ENCODE measurements around the gene TAF4.

Gene TAF4

GRCh38 chr20:61954276-61955021 is 111.2 kb downstream of the TAF4 start:
- DNase-seq: no peak
- Histone ChIP-seq H3K79me2 (ENCODE audit: low read length) (no peaks in the 10 kb centered on the region), H3K4me1 (ENCODE audit: low read length) (no peaks in the 10 kb centered on the region), H3K4me2 (ENCODE audit: low read depth, low read length) (no peak overlapping the region), H3K27me3 (replicated peaks; ENCODE audit: insufficient read depth, low read length) (peaks cover 71% of the 10 kb centered on the region), H3F3A (ENCODE audit: insufficient read depth, low read length) (no peaks in the 10 kb centered on the region), H3K9ac (ENCODE audit: low read length) (no peak overlapping the region), H4K20me1 (ENCODE audit: insufficient read depth, low read length) (no peaks in the 10 kb centered on the region), H3K27ac (ENCODE audit: low read length) (no peak overlapping the region), H3K9me2 (replicated peaks; ENCODE audit: insufficient read depth, low read length) (no peaks in the 10 kb centered on the region), H3K9me3 (replicated peaks; ENCODE audit: insufficient read depth, low read length) (no peaks in the 10 kb centered on the region), H2AFZ (ENCODE audit: low read length) (no peak overlapping the region), H3K4me3 (ENCODE audit: low read length) (no peak overlapping the region), H3K36me3 (replicated peaks; ENCODE audit: insufficient read depth, low read length) (no peaks in the 10 kb centered on the region)
- TF ChIP-seq CTCF (IDR thresholded peaks at IDR 0.05; ENCODE audit: low read length) (no peak), EZH2phosphoT487 (IDR thresholded peaks at IDR 0.05; ENCODE audit: low read length) (no peak)

DNA sequence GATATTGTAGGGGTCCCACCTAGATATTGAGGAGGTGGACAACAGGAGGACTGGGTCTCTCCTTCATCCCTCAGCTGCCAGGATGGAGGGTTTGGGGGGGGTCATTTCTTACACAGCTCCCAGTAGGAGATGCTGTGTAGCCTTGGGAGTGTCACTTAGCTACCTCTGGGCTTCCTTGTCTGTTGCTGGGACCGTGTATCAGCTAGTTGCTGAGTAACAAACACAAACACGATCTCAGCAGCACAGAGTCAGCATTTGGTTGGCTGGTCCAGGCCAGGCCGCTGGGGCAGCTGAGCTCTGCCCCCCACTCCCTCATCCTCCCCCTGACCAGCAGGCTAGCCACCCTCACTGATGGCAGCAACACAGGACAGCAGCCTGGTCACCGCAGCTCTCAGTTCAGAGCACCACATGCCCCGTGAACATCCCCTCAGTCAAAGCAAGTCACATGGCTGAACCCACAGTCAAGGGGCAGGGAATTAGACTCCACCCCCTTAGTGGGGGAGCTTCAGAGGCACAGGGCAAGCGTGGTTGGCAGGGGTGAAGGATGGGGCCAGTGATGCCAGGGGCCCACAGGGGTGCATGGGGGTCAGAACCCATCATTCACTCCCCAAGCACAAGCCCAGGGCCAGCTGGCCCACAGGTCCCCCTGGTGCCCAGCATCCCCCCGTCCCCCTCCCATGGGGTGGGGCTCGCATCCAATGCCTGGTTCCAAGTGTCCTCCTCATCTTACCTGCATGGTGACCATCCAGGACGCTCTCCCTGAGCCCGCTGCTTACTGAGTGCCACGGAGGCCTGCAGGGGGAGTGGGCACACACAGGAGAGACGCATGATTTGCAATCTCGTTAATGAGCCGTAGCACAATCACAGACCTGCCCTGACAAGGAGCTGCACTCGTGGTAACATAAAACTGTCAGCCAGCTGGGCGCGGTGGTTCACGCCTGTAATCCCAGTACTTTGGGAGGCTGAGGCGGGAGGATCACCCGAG is 112.4 kb downstream of the TAF4 start:
- no peak for DNase-seq
- no peaks in the 10 kb centered on the region for H4K20me1 ChIP-seq (ENCODE audit: insufficient read depth, low read length)
- H3K27ac ChIP-seq (ENCODE audit: low read length): no peak overlapping the region
- no peaks in the 10 kb centered on the region for H3F3A ChIP-seq (ENCODE audit: insufficient read depth, low read length)
- H3K4me1 ChIP-seq (ENCODE audit: low read length): no peaks in the 10 kb centered on the region
- no peak overlapping the region for H2AFZ ChIP-seq (ENCODE audit: low read length)
- TF ChIP-seq EZH2phosphoT487 (IDR thresholded peaks at IDR 0.05; ENCODE audit: low read length): no peak
- no peak for TF ChIP-seq EZH2 (optimal IDR thresholded peaks at IDR 0.05; ENCODE audit: low read depth, low read length)
- no peak for TF ChIP-seq CTCF (IDR thresholded peaks at IDR 0.05; ENCODE audit: low read length)
- H3K9ac ChIP-seq (ENCODE audit: low read length): no peak overlapping the region
- no peaks in the 10 kb centered on the region for H3K9me2 ChIP-seq (replicated peaks; ENCODE audit: insufficient read depth, low read length)
- no peak overlapping the region for H3K4me3 ChIP-seq (ENCODE audit: low read length)
- peaks cover 59% of the 10 kb centered on the region for H3K27me3 ChIP-seq (replicated peaks; ENCODE audit: insufficient read depth, low read length)
- H3K36me3 ChIP-seq (replicated peaks; ENCODE audit: insufficient read depth, low read length): no peaks in the 10 kb centered on the region
- H3K79me2 ChIP-seq (ENCODE audit: low read length): no peaks in the 10 kb centered on the region
- H3K4me2 ChIP-seq (ENCODE audit: low read depth, low read length): no peak overlapping the region
- H3K9me3 ChIP-seq (replicated peaks; ENCODE audit: insufficient read depth, low read length): no peaks in the 10 kb centered on the region

GRCh38 chr20:61951695-61952533 is 113.8 kb downstream of the TAF4 start:
- no peak overlapping the region for H3K9ac ChIP-seq (ENCODE audit: low read length)
- H2AFZ ChIP-seq (ENCODE audit: low read length): no peak overlapping the region
- H3K9me3 ChIP-seq (replicated peaks; ENCODE audit: insufficient read depth, low read length): no peaks in the 10 kb centered on the region
- H3F3A ChIP-seq (ENCODE audit: insufficient read depth, low read length): no peaks in the 10 kb centered on the region
- H3K4me2 ChIP-seq (ENCODE audit: low read depth, low read length): no peak overlapping the region
- H3K27ac ChIP-seq (ENCODE audit: low read length): no peak overlapping the region
- no peaks in the 10 kb centered on the region for H4K20me1 ChIP-seq (ENCODE audit: insufficient read depth, low read length)
- H3K79me2 ChIP-seq (ENCODE audit: low read length): no peaks in the 10 kb centered on the region
- H3K9me2 ChIP-seq (replicated peaks; ENCODE audit: insufficient read depth, low read length): no peaks in the 10 kb centered on the region
- no peak for TF ChIP-seq EZH2phosphoT487 (IDR thresholded peaks at IDR 0.05; ENCODE audit: low read length)
- TF ChIP-seq EZH2 (optimal IDR thresholded peaks at IDR 0.05; ENCODE audit: low read depth, low read length): no peak
- TF ChIP-seq CTCF (IDR thresholded peaks at IDR 0.05; ENCODE audit: low read length): no peak
- peaks cover 46% of the 10 kb centered on the region for H3K27me3 ChIP-seq (replicated peaks; ENCODE audit: insufficient read depth, low read length)
- H3K36me3 ChIP-seq (replicated peaks; ENCODE audit: insufficient read depth, low read length): no peaks in the 10 kb centered on the region
- H3K4me1 ChIP-seq (ENCODE audit: low read length): no peaks in the 10 kb centered on the region
- H3K4me3 ChIP-seq (ENCODE audit: low read length): no peak overlapping the region
- no peak for DNase-seq
